SKM-1 treated with dmso at 0.1 percent for 144 hours (cell line): ENCODE results near the gene MRFAP1L1.
"Not testable (repeated sequence)": the region's sequence is repeated elsewhere in the genome, so short reads cannot be mapped to it uniquely, and the experiment has no call there.

ENCODE experiments used
- DNase-seq: peaks from one replicate; lab custom pipeline; 2025; ENCODE audit not compliant: unreplicated experiment; lab: John Stamatoyannopoulos, UW

Gene MRFAP1L1

GRCh38 chr4:6709230-6710114 lies at the start of gene MRFAP1L1:
Gene MRFAP1L1 (minus strand): TSS chr4:6709865. CDS start chr4:6709629, 236 bp downstream.
- DNase-seq, result peak; percentile 99

- no peak for DNase-seq
Observed at GRCh38 chr4:6758728-6759127, 49.1 kb upstream of the MRFAP1L1 start.

GRCh38 chr4:6756345-6756744 lies 46.7 kb upstream of the MRFAP1L1 start:
- DNase-seq, result not testable (repeated sequence)

- no peak for DNase-seq
Observed at GRCh38 chr4:6755088-6755753, 45.6 kb upstream of the MRFAP1L1 start.

GRCh38 chr4:6754481-6755087 lies 44.9 kb upstream of the MRFAP1L1 start:
- no peak for DNase-seq

GRCh38 chr4:6753891-6754290 lies 44.2 kb upstream of the MRFAP1L1 start:
- DNase-seq, result no peak

- peak; percentile 31 for DNase-seq
Observed at GRCh38 chr4:6753103-6753560, 43.5 kb upstream of the MRFAP1L1 start.

- DNase-seq, result peak; percentile 95
Observed at GRCh38 chr4:6752486-6752829, 42.8 kb upstream of the MRFAP1L1 start.

GRCh38 chr4:6751611-6752485 lies 42.2 kb upstream of the MRFAP1L1 start:
- no peak for DNase-seq

- no peak for DNase-seq
Observed at GRCh38 chr4:6750286-6751221, 40.9 kb upstream of the MRFAP1L1 start.

- no peak for DNase-seq
Observed at GRCh38 chr4:6749340-6750171, 39.9 kb upstream of the MRFAP1L1 start.

GRCh38 chr4:6748286-6748685 lies 38.6 kb upstream of the MRFAP1L1 start:
- no peak for DNase-seq

GRCh38 chr4:6747294-6748051 lies 37.8 kb upstream of the MRFAP1L1 start:
- no peak for DNase-seq

- DNase-seq, result no peak
Observed at GRCh38 chr4:6746721-6747293, 37.1 kb upstream of the MRFAP1L1 start.

- DNase-seq, result no peak
Observed at GRCh38 chr4:6742989-6743388, 33.3 kb upstream of the MRFAP1L1 start.

GRCh38 chr4:6742507-6742906 lies 32.8 kb upstream of the MRFAP1L1 start:
- DNase-seq, result no peak

GRCh38 chr4:6740347-6740746 lies 30.7 kb upstream of the MRFAP1L1 start:
- DNase-seq, result no peak

- DNase-seq, result no peak
Observed at GRCh38 chr4:6739920-6740319, 30.3 kb upstream of the MRFAP1L1 start.
